Middle frontal gyrus (tissue), 1 donor: Measurements from ENCODE around the gene NPPB.

Source experiments
- DNase-seq: peaks from one replicate; pipeline ENCODE4 v3.0.0-alpha.2; 2015; ENCODE audit warnings: low spot score; ENCODE audit errors: extremely low spot score

Gene NPPB

GRCh38 chr1:11835441-11836225 lies 23.1 kb downstream of the NPPB start:
- no peak for DNase-seq

GRCh38 chr1:11833900-11834299 lies 24.8 kb downstream of the NPPB start:
- no peak for DNase-seq

- DNase-seq = no peak
These were observed 25.2 kb downstream of the NPPB start for GRCh38 chr1:11833497-11833896.

GRCh38 chr1:11831945-11832725 lies 26.6 kb downstream of the NPPB start:
- no peak for DNase-seq

GRCh38 chr1:11828511-11828910 lies 30.2 kb downstream of the NPPB start:
- no peak for DNase-seq

- DNase-seq = no peak
These were observed 31.8 kb downstream of the NPPB start for GRCh38 chr1:11826946-11827345.

- no peak for DNase-seq
These were observed 33.6 kb downstream of the NPPB start for GRCh38 chr1:11825131-11825530.

- DNase-seq = no peak
These were observed 35.2 kb downstream of the NPPB start for GRCh38 chr1:11823366-11824137.

GRCh38 chr1:11822091-11822490 lies 36.7 kb downstream of the NPPB start:
- DNase-seq = no peak

GRCh38 chr1:11817192-11817591 lies 41.6 kb downstream of the NPPB start:
- no peak for DNase-seq

- DNase-seq = no peak
These were observed 45.7 kb downstream of the NPPB start for GRCh38 chr1:11813021-11813420.
